NCI-H82 treated with DMSO at 0.1 percent for 48 hours (cell line): ENCODE results near the gene ITPR1.

Experiments
- DNase-seq: peaks from one replicate; lab custom pipeline; 2025; ENCODE audit not compliant: unreplicated experiment; lab: John Stamatoyannopoulos, UW

ITPR1 gene

DNA sequence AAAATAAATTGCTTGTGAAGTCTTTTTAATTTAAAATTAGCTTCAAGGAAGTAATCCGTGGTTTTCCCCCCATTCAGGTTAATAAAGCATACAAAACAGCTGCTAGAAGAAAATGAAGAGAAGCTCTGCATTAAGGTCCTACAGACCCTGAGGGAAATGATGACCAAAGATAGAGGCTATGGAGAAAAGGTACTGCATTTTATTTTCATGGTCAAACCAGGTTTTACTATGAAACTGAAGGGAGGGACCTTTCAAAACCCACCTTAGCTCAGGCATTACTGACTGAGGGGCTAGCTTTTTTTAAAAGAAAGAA is 218.5 kb downstream of the ITPR1 start:
- no peak for DNase-seq

- DNase-seq = no peak
These were observed 219.0 kb downstream of the ITPR1 start for GRCh38 chr3:4712109-4712508.

GRCh38 chr3:4714045-4714444 is 220.9 kb downstream of the ITPR1 start:
- no peak for DNase-seq

GRCh38 chr3:4716266-4716665 is 223.1 kb downstream of the ITPR1 start:
- DNase-seq = no peak

GRCh38 chr3:4716706-4717362 is 223.7 kb downstream of the ITPR1 start:
- DNase-seq = no peak

DNA sequence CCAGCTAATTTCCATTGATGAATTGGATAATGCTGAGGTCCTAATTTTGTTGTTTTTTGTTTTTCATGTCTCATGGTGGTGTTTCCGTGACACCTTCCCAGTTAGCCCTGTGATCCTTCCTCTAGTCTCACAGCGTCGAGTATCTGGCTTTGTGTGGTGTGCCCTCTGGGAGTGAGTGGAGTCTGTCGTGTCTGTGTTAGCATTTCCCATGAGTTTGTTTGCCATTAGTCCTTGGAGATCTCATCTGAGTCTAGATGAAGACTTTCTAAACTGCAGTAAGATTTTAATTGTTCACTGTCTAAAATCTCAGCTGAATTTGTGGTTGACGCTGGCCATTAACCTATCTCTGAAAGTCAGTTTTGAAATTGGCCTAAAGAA is 224.2 kb downstream of the ITPR1 start:
- no peak for DNase-seq

DNA sequence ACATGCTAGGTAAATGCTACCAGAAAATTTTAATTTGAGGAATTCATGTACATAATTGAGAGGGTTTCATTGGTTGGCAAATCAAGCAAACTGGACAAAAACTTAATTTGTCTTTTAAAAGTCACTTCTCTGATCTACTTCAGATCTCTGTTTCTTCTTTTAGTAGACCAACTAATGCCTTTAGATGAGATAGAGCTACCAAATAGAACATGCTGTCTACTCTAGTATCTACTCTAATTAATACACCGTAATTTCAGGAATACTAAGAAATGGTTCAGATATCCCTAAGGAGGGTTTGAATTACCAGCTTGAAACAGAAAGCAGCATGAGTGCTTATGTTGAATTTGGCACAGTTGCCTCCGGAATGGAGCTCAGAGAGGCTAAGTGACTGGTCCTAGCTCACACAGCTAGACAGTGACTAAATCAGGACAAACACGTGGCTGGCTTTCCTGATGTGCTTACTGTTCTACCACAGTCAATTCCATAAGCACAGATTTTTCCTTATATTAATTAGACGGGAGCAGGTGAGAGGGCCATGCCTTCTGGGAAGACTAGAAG is 225.1 kb downstream of the ITPR1 start:
- no peak for DNase-seq

GRCh38 chr3:4719046-4719501 is 225.9 kb downstream of the ITPR1 start:
- no peak for DNase-seq

DNA sequence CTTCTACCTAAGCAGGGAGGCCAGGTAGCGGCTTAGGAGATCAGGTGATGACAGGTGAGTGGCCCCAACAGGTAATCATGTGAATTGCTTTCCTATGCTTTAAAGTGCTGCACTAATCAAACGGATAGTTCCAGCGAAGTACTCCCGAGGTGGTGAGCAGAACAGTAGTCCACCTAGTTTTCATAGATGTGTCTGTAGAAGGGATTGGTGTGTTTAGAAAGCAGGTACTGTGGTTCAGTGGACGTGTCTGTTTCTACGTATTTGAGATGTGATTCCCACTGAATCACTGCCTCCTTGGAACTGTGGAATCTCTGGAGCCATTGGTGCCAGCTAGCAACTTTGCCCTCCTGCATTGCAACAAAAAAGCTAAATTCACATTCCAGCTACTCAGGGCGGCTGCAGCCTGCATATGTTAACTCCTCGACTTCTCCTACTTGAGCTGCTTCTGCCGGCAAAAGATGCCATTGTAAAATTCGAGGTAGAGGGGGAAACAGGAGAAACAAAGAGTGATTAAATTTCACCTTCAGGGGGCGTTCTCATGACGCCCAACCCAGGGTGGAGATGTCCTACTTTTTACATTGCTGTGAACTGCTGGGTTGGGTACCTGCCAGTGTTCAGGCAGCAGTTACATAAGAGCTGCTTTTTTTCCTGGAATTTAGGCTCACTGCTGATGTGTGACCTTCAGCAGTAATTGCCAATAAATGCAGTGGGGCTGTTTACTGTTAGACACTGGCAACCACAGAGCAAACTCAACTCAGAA is 227.3 kb downstream of the ITPR1 start:
- peak; percentile 20 for DNase-seq

DNA sequence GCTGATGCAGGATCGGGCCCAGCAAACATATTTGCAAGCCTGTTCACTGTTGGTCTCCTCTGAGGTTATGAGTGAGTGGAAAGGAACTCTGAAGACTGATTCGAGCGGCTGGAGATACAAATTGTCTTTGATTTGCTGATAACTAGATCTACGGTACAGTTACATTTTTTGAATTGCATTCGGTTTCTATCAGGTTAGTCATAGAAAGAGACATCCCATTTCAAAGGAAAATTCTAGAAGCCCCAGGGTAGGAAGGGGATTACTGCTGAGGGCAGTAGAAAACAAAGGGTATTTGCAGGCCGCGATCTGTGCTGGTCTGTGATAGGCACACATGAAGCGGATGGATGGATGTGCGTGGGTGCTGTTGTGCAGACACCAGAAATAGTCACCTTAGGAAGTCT is 228.4 kb downstream of the ITPR1 start:
- no peak for DNase-seq

GRCh38 chr3:4722103-4722502 is 229.0 kb downstream of the ITPR1 start:
- peak; percentile 73 for DNase-seq

DNA sequence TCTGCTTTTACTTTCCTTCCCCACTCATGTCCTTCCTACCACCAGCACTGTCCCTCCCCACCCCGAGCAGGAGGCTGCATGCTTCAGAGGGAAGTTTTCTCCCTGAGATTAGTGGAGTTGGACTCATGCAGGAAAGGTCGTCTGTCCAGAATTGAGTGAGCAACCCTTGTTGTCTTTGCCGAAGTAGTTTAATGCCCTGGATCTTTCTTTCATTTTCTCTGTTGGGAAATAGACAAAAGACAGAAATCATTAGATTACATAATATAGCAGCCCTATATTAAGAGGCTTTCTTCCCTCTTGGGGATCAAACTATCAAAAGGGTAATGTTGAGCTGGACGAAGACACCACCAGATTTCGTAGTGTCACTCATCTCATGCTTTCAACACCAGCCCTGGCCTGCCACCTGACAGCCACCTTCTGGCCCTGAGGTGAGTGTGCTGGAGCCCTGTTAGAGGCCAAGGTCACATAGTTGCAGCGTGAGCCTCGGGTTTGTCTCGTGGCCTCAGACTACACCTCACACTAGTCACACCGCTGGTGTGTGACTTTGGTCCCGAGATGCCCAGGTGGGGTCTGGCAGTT is 231.0 kb downstream of the ITPR1 start:
- no peak for DNase-seq

DNA sequence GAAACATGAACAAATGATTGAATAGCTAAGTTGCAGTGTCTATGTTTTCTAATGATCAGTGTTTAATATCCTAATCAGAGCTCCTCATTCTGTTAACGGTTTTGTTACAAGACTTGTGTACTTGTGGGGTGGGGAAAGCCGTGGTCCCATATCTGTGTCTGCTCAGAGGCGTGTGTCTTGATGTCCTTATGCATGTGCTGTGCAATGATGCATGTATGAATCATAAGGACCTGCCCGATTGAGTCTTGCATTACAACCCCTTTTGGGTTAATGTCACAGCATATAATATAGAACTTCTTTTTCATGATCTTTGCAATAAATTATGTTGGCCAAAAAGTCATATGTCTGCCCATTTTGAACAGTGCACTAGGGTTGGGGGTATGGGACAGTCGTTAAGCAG is 233.4 kb downstream of the ITPR1 start:
- DNase-seq = no peak

DNA sequence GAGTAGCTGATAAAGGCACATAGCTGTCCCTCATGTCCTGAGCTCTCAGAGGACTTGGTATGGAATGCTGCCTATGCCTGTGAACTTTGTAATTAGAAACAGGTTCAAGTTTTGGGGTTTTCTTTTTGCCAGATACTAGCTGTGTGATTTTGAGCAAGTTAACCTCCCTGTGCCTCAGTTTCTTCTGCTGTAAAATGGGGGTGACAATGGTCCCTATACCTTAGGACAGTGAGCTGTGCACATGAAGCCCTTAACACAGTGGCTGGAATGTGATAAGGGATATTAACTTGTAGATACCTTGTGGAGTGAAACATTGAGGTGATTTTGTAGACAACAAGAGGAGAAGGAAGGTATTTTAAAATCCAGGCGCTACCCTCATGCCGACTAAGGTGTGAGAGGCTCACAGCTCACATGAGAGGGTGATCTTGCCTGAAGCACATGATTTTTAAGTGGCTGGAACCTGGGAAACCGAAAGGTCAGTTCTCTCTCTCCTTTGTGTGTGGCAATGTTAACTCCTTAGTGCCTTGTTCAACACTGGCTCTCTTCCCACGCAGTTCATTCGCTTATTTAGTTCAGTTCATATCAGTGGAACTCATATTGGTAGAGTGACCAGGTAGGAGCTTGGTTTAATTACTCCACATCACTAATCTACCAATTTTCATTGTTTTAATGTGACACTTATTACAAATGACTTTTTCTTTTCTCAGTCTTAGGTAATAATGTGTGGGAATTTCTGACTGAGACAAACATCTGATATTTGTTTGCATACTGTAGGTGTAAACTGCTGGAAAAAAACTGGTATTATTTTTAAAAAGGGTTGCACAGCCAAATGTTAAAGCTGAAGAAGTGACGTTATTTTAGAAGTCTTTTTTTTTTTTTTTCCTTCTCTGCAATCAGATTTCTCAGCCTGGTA is 236.2 kb downstream of the ITPR1 start:
- DNase-seq = no peak

DNA sequence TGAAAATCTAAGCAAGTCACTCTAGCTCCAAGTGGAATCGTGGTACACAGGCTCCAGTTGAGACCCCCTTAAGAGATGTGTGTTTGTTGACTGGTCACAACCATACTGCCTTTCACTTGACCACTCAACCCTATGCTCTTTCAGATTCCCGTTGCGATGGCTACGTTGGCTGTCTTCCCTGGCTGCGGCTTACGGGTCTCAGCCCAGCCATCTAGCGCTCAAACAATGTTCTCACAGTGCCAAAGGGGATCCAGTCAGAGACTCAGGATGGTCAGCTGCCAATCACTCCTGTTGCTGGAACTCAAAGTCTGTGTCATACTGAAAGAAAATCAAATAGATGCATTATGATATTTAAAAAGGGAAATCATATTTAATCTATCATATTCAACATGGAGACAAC is 237.6 kb downstream of the ITPR1 start:
- DNase-seq = no peak

- no peak for DNase-seq
These were observed 238.5 kb downstream of the ITPR1 start for GRCh38 chr3:4731543-4732111.

DNA sequence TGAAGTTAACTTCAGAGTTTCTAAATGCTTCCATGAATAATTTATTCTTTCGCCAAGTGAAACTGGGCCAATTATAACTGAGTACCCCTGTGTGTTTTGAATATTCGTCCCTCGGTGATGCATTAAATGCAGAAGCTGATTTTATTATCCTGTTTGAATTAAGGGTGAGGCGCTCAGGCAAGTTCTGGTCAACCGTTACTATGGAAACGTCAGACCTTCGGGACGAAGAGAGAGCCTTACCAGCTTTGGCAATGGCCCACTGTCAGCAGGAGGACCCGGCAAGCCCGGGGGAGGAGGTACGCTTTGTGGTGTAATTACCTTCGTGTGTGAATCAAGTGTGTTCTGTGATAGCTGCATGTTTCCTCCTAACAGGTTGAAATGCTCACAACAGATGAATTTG is 239.8 kb downstream of the ITPR1 start:
- no peak for DNase-seq

GRCh38 chr3:4734454-4734853 is 241.3 kb downstream of the ITPR1 start:
- DNase-seq = no peak

DNA sequence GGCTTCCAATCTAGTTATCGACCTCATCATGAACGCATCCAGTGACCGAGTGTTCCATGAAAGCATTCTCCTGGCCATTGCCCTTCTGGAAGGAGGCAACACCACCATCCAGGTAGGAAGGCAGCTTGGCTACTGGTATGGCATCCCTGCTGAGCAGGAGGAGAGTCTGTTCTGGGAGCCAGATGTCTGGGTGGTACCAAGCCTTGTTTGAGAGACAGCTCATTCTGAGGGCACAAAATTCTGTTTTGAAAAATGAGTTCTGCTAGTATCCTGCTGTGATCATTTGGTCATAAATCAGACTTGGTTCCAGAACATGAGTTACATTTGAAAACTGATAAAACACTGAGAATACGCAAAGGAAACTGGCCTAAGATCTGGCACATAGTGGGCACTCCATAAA is 242.1 kb downstream of the ITPR1 start:
- DNase-seq = no peak

DNA sequence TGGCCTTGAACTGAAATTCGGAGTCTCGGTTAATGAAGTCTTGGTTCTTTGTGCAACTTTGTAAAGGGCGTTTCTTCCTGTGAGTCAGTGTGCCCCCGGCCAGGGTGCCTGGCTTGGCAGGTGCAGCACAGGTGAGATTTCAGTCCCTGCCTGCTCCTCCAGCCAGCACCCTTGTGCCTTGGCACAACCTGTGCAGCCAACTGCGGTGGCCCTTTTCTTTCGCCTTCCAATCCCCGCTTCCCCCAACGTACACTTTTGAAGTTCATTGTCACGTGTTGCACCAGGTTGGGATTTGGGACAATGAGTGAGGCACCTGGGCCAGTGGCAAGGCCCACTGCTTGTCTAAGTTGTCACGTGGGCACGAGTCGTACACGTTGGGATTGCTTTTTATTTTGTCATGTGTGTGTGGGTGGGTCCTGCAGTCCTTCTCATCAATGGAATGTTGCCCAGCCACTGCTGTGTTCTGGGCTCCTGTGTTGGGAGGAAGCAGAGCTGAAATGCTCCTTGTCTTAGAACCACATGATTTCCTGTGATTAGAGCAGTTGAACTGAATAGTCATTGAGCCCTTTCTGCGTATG is 243.2 kb downstream of the ITPR1 start:
- no peak for DNase-seq
